GM12873 (cell line): ENCODE measurements around the gene PCSK6.

Source experiments
- CTCF ChIP-seq: IDR thresholded peaks from 2 replicates; pipeline ENCODE4 v1.5.1; 2012; ENCODE audit warnings: low read depth, mild to moderate bottlenecking, moderate library complexity, low read length, control low read depth; ENCODE audit not compliant: insufficient read depth; ENCODE audit errors: missing control alignments

The PCSK6 gene

DNA sequence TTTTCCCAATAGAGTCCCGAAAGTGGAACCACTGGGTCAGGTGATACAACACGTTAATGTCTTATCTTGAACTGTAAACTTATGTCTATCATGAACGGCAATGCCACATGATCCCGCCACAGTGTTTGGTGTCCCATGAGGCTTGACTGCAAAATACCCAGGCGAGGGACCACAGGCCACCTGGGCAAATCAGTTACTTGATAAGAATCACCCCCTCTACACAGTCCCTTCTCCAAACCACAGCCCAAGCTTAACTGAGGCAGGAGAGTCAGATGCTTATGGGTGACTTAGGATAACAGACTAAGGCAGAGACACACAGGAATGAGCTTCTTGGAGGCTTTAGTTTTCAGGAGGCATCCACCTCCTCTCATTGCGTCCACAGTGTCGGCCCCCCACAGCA, 151.5 kb downstream of the PCSK6 start:
- no peak for TF ChIP-seq CTCF

DNA sequence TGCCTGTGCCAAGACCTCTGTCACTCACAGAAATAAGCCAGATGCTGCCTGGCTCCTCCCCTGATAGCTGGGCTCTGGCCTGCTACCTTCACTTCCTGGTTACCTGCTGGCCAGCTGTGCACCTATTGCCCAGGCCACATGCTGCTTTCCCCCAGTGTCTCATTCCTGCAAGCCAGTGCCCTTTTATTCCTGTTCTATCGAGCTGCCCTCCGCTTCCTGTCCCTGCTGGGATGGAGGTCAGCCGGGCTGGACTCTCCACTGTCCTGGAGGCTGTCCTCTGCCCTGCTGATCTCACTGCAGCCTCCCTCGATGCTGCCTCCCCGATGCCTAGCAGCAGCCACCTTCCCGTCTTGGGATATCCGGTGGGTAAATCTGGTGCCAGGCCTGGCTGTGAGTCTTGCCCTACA, 157.4 kb downstream of the PCSK6 start:
- TF ChIP-seq CTCF = no peak

GRCh38 chr15:101329867-101330380, 159.6 kb downstream of the PCSK6 start:
- no peak for TF ChIP-seq CTCF

DNA sequence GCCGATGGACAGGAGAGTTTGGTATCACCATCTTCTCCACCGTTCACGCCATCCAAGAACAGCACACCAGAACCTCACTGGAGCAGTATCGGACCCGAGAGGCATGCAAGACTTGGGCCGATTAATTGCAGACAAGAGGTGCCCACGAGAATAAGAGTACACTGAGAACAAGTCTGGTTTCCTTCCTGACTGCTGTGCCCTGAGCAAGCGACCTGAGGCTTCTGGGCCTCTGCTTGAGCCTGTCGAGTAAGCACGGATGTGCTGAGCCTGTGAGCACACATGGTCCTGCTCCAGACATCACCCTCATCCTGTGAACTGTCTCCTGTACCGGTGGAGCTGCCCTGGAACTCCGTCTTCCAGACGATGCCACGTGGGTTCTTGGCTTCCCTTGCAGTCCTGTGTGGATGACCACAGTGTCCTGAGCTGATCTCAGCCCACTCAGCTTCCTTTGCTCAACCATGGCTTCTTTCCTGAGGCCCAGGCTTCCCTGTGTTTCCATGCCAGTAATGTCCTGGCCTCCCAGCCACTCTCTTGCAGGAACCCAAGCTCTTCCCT, 160.1 kb downstream of the PCSK6 start:
- no peak for TF ChIP-seq CTCF

GRCh38 chr15:101328001-101328400, 161.5 kb downstream of the PCSK6 start:
- no peak for TF ChIP-seq CTCF

GRCh38 chr15:101327147-101327740, 162.3 kb downstream of the PCSK6 start:
- no peak for TF ChIP-seq CTCF

DNA sequence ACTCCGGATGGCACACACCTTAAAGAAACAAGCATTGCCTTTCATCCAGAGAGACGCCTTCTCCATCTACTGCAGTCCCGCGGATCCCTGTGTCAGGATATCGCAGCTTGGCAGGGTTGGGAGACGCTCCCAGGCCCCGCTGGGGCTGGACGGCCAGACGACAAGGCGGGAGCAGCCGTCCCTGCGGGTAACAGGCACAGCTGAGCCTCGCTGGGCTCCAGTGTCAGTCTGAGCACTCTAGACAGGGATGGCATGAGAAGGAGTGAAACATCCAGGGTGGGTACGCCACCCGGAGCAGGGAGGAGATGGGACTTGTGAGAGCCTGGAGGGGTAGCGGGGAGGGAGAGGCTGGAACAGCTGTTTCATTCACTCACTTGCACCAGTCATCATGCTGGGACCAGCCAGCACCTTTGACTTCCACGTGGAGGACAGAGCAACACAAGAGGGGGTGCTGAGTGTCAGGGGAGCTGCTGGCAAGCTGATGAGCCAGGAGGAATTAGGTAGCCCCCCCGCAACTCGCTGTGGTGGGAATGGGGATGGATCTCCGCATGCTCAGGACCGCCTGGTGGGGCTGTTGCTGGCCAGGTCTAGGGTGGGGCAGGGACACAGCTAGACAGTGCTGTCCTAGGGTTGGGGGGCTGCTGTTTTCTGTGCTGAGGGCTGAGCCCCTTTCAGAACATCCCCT, 162.9 kb downstream of the PCSK6 start:
- TF ChIP-seq CTCF = no peak
